GM06990 (cell line): ENCODE results near the gene CKAP2L.

Source experiments
- DNase-seq: peaks from one replicate; pipeline ENCODE4 v3.0.0-alpha.2; 2011; ENCODE audit not compliant: insufficient read length; ENCODE audit errors: extremely low read depth
- H3K27me3 ChIP-seq: replicated peaks from 2 replicates; pipeline ENCODE4 v1.6.0; 2011; ENCODE audit warnings: low read length; ENCODE audit not compliant: control insufficient read depth, insufficient read depth
- H3K36me3 ChIP-seq: 2 replicates; pipeline ENCODE4 v1.5.1; 2011; ENCODE audit warnings: low read length; ENCODE audit not compliant: control insufficient read depth, insufficient read depth
- H3K4me3 ChIP-seq: replicated peaks from 2 replicates; pipeline ENCODE4 v1.5.1; 2011; ENCODE audit warnings: low read depth, mild to moderate bottlenecking, control low read depth, low read length
- CTCF ChIP-seq: IDR thresholded peaks from 2 replicates; pipeline ENCODE4 v1.5.1; 2011; ENCODE audit warnings: low read length, control low read depth, mild to moderate bottlenecking, inconsistent platforms; ENCODE audit not compliant: insufficient read depth, poor library complexity, severe bottlenecking

The CKAP2L gene

GRCh38 chr2:112809112-112809511 lies 44.7 kb upstream of the CKAP2L start:
- no peak for TF ChIP-seq CTCF
- Histone ChIP-seq H3K36me3 (no peaks in the 10 kb centered on the region), H3K4me3 (no peak overlapping the region), H3K27me3 (no peaks in the 10 kb centered on the region)
- DNase-seq: no peak

GRCh38 chr2:112807233-112807807 lies 42.9 kb upstream of the CKAP2L start:
- Histone ChIP-seq H3K4me3 (no peak overlapping the region), H3K27me3 (no peaks in the 10 kb centered on the region), H3K36me3 (no peaks in the 10 kb centered on the region)
- no peak for TF ChIP-seq CTCF
- DNase-seq: no peak

GRCh38 chr2:112805542-112805941 lies 41.1 kb upstream of the CKAP2L start:
- peak; percentile 44 for DNase-seq

DNA sequence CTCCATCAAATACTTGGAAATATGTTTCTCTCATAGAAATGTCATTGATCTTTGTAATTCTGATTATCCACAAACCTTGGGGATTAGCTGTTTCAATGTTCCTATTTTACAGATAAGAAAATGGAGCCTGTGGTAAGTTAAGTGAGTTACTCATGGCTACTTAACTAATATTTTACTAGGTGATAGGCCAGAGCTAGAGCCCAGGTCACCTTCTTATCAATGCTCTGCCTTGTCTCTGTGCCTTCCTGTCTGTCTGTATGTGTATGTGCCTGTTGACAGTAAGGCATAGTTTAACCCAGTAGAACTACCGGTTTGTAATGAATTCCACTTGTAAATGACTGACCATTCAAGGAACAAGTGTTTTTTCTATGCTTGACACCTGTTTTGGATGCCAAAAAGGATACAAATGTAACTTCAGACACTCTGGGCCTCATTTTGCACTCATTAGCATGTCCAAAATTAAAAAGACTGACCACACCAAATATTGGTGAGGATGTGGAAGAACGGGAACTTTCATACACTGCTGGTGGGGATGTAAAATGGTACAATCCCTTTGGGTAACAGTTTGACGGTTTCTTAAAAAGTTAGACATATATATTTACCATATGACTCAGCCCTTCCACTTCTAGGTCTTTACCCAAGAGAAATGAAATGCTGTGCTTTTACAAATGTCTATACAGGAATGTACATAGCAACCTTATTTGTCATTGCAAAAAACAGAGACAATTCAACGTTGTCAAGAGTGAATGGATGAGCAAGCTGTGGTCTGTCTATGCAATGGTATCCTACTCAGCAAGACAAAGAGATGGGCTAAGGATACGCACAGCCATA lies 39.5 kb upstream of the CKAP2L start:
- DNase-seq: peak; percentile 31
- no peaks in the 10 kb centered on the region for H3K36me3 ChIP-seq
- no peaks in the 10 kb centered on the region for H3K27me3 ChIP-seq
- no peak overlapping the region for H3K4me3 ChIP-seq
- TF ChIP-seq CTCF: no peak

More at GRCh38 chr2:112805542-112805941, 41.1 kb upstream of the CKAP2L start:
- Histone ChIP-seq H3K27me3 (no peaks in the 10 kb centered on the region), H3K36me3 (no peaks in the 10 kb centered on the region), H3K4me3 (no peak overlapping the region)
- no peak for TF ChIP-seq CTCF

GRCh38 chr2:112800881-112801583 lies 36.6 kb upstream of the CKAP2L start:
- H3K4me3 ChIP-seq: no peak overlapping the region
- no peaks in the 10 kb centered on the region for H3K36me3 ChIP-seq
- no peak for DNase-seq
- H3K27me3 ChIP-seq: no peaks in the 10 kb centered on the region
- no peak for TF ChIP-seq CTCF
